ENCODE measurements around the gene LPAR5. TPM values are rescaled to one million over a fixed set of nuclear protein-coding genes. Genes with fewer than 3 reads are reported as not detected.
"Not testable (repeated sequence)": the region's sequence is repeated elsewhere in the genome, so short reads cannot be mapped to it uniquely, and the experiment has no call there.

LPAR5 gene
- polyA plus RNA-seq, 1 of the 3 experiments (the other 2 are of a cell fraction): 0.03 TPM

GRCh38 chr12:6595673-6596072 lies 40.1 kb downstream of the LPAR5 start:
- H4K20me1 ChIP-seq (ENCODE audit: insufficient read depth); DNase-seq; H3K27ac ChIP-seq (ENCODE audit: low read depth in 2 of 2, low read length in 1 of 2); H3K9me2 ChIP-seq; H3K4me2 ChIP-seq; H3K27me3 ChIP-seq (ENCODE audit: insufficient read depth); H3K9ac ChIP-seq; H3K9me3 ChIP-seq; H3K4me1 ChIP-seq (ENCODE audit: control insufficient read depth in 1 of 2, insufficient read depth in 2 of 2, low read depth in 1 of 2, low read length in 1 of 2); H3K4me3 ChIP-seq (ENCODE audit: low read depth in 2 of 2, low read length in 1 of 2); H2AFZ ChIP-seq (ENCODE audit: low read depth): not testable (repeated sequence)
- CTCF ChIA-PET: interaction anchor here (0.9 to 2.4 kb wide), 4 partner anchors 18 to 158 kb away, joined by 3 to 8 read pairs (median 4); no protein-coding TSS in a partner anchor
- Histone ChIP-seq H3F3A (replicated peaks; ENCODE audit: insufficient read depth) (peaks cover 23% of the 10 kb centered on the region), H3K79me2 (ENCODE audit: insufficient read depth) (peaks cover 76% of the 10 kb centered on the region), H3K36me3 (replicated peaks in 1 of 2; ENCODE audit: control insufficient read depth in 1 of 2, insufficient read depth in 2 of 2, low read length in 1 of 2) (peaks cover 77 to 93% of the 10 kb centered on the region in 2 experiments)
- POLR2A ChIA-PET: interaction anchor here (0.6 to 1.4 kb wide), 3 partner anchors 11 to 28 kb away, joined by 3 to 4 read pairs (median 4); partner anchors contain the start of gene NOP2
- WGBS (ENCODE audit: low lambda C conversion rate): 96% methylated on average over 10 of the region's 10 CpGs

GRCh38 chr12:6592087-6592486 lies 43.7 kb downstream of the LPAR5 start:
- 96% methylated on average over 8 of the region's 8 CpGs for WGBS (ENCODE audit: low lambda C conversion rate)
- H2AFZ ChIP-seq (ENCODE audit: low read depth): no peak overlapping the region
- H3K9me3 ChIP-seq: no peaks in the 10 kb centered on the region
- DNase-seq: no peak
- no peaks in the 10 kb centered on the region for H3K27me3 ChIP-seq (ENCODE audit: insufficient read depth)
- no peak overlapping the region for H3K27ac ChIP-seq (ENCODE audit: low read depth in 2 of 2, low read length in 1 of 2)
- CTCF ChIA-PET: interaction anchor here (0.5 to 1.1 kb wide), 2 partner anchors 14 to 28 kb away, joined by 3 to 4 read pairs; no protein-coding TSS in a partner anchor
- H3F3A ChIP-seq (replicated peaks; ENCODE audit: insufficient read depth): peaks cover 23% of the 10 kb centered on the region
- no peak overlapping the region for H3K4me2 ChIP-seq
- H3K36me3 ChIP-seq (replicated peaks in 1 of 2; ENCODE audit: control insufficient read depth in 1 of 2, insufficient read depth in 2 of 2, low read length in 1 of 2): peaks cover 73 to 96% of the 10 kb centered on the region in 2 experiments
- no peaks in the 10 kb centered on the region for H4K20me1 ChIP-seq (ENCODE audit: insufficient read depth)
- POLR2A ChIA-PET: no interaction called here
- H3K9ac ChIP-seq: no peak overlapping the region
- no peak overlapping the region for H3K4me3 ChIP-seq (ENCODE audit: low read depth in 2 of 2, low read length in 1 of 2)
- H3K4me1 ChIP-seq (ENCODE audit: control insufficient read depth in 1 of 2, insufficient read depth in 2 of 2, low read depth in 1 of 2, low read length in 1 of 2): no peaks in the 10 kb centered on the region
- H3K9me2 ChIP-seq: no peaks in the 10 kb centered on the region
- peaks cover 76% of the 10 kb centered on the region for H3K79me2 ChIP-seq (ENCODE audit: insufficient read depth)
- TF ChIP-seq NFIC (IDR thresholded peaks at IDR 0.05; ENCODE audit: borderline replicate concordance): no peak
- TF ChIP-seq, protein P1, sequence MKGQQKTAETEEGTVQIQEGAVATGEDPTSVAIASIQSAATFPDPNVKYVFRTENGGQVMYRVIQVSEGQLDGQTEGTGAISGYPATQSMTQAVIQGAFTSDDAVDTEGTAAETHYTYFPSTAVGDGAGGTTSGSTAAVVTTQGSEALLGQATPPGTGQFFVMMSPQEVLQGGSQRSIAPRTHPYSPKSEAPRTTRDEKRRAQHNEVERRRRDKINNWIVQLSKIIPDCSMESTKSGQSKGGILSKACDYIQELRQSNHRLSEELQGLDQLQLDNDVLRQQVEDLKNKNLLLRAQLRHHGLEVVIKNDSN (IDR thresholded peaks at IDR 0.05; ENCODE audit: borderline replicate concordance, low read depth): no peak
- no peak for TF ChIP-seq JUND (IDR thresholded peaks at IDR 0.05)
- no peak for TF ChIP-seq IRF3 (IDR thresholded peaks at IDR 0.05; ENCODE audit: low read depth, low read length)
- no peak for TF ChIP-seq MEF2A (IDR thresholded peaks at IDR 0.05; ENCODE audit: borderline replicate concordance, low read depth)
- no peak for TF ChIP-seq RCOR1 (IDR thresholded peaks at IDR 0.05; ENCODE audit: low read length)
- no peak for TF ChIP-seq NRF1 (IDR thresholded peaks at IDR 0.05; ENCODE audit: low read depth, low read length)
- TF ChIP-seq YY1 (IDR thresholded peaks at IDR 0.05; ENCODE audit: low read depth): no peak
- TF ChIP-seq CHD2 (IDR thresholded peaks at IDR 0.05; ENCODE audit: low read length, partially characterized antibody): no peak
- no peak for TF ChIP-seq GABPA (IDR thresholded peaks at IDR 0.05; ENCODE audit: low read depth)
- no peak for TF ChIP-seq MAX (IDR thresholded peaks at IDR 0.05; ENCODE audit: low read depth)
- TF ChIP-seq TEAD4 (IDR thresholded peaks at IDR 0.05; ENCODE audit: borderline replicate concordance, insufficient read depth): no peak
- no peak for TF ChIP-seq SIN3A (IDR thresholded peaks at IDR 0.05; ENCODE audit: borderline replicate concordance, low read depth, low read length)
- no peak for TF ChIP-seq MXI1 (IDR thresholded peaks at IDR 0.05; ENCODE audit: low read depth, low read length)
- no peak for TF ChIP-seq ELF1 (IDR thresholded peaks at IDR 0.05)
- TF ChIP-seq POLR2AphosphoS5 (IDR thresholded peaks at IDR 0.05; ENCODE audit: low read depth, low read length): no peak
- no peak for TF ChIP-seq EP300 (IDR thresholded peaks at IDR 0.05; ENCODE audit: borderline replicate concordance in 1 of 2, low read depth in 1 of 2, low read length in 1 of 2)

GRCh38 chr12:6586569-6586968 lies 49.2 kb downstream of the LPAR5 start:
- not testable (repeated sequence) for H3K9me2 ChIP-seq; H3K27ac ChIP-seq (ENCODE audit: low read depth in 2 of 2, low read length in 1 of 2); H3K9me3 ChIP-seq; H3K4me1 ChIP-seq (ENCODE audit: control insufficient read depth in 1 of 2, insufficient read depth in 2 of 2, low read depth in 1 of 2, low read length in 1 of 2); H3K4me3 ChIP-seq (ENCODE audit: low read depth in 2 of 2, low read length in 1 of 2); H3K9ac ChIP-seq; H4K20me1 ChIP-seq (ENCODE audit: insufficient read depth); H3K4me2 ChIP-seq; H3K27me3 ChIP-seq (ENCODE audit: insufficient read depth); H3F3A ChIP-seq (replicated peaks; ENCODE audit: insufficient read depth); H2AFZ ChIP-seq (ENCODE audit: low read depth); DNase-seq
- Histone ChIP-seq H3K79me2 (ENCODE audit: insufficient read depth) (peaks cover 57% of the 10 kb centered on the region), H3K36me3 (replicated peaks in 1 of 2; ENCODE audit: control insufficient read depth in 1 of 2, insufficient read depth in 2 of 2, low read length in 1 of 2) (peaks cover 71 to 92% of the 10 kb centered on the region in 2 experiments)
- CTCF ChIA-PET: interaction anchor here (0.8 to 3.4 kb wide), 6 partner anchors 9 to 48 kb away, joined by 3 to 22 read pairs (median 3); no protein-coding TSS in a partner anchor
- POLR2A ChIA-PET: interaction anchor here (1.2 kb wide), 1 partner anchor 18 kb away, joined by 3 read pairs; the partner anchor contains the start of gene NOP2
- WGBS (ENCODE audit: low lambda C conversion rate): 95% methylated on average over 8 of the region's 8 CpGs
